Fibroblast of skin of left quadriceps (primary cell): ENCODE data around the gene CFLAR.
A peak's percentile ranks its signal among the peaks of the same experiment; 100 is the strongest.
"Not testable (repeated sequence)": the region's sequence is repeated elsewhere in the genome, so short reads cannot be mapped to it uniquely, and the experiment has no call there.

Experiments
- DNase-seq, 2 experiments: peaks; one replicate each; pipeline ENCODE4 v3.0.0-alpha.2; 2013; ENCODE audit warnings: low read depth in 2 of 2

CFLAR gene

GRCh38 chr2:201182650-201183364 is 66.8 kb downstream of the CFLAR start, which contains the start of gene CASP10:
TSS of gene CASP10 (plus strand) at chr2:201183141. CDS start at chr2:201185778, 2,637 bp downstream.
- DNase-seq, result no peak

GRCh38 chr2:201183365-201183727 is 67.4 kb downstream of the CFLAR start:
- no peak for DNase-seq

GRCh38 chr2:201183835-201184234 is 67.9 kb downstream of the CFLAR start:
- DNase-seq, result not testable (repeated sequence)

GRCh38 chr2:201184248-201184647 is 68.3 kb downstream of the CFLAR start:
- not testable (repeated sequence) for DNase-seq

GRCh38 chr2:201185863-201186262 is 69.9 kb downstream of the CFLAR start:
- DNase-seq, result no peak

- no peak for DNase-seq
Observed at GRCh38 chr2:201186982-201187381, 71.0 kb downstream of the CFLAR start.

GRCh38 chr2:201188449-201188848 is 72.5 kb downstream of the CFLAR start:
- no peak for DNase-seq

GRCh38 chr2:201191132-201191875 is 75.3 kb downstream of the CFLAR start:
- peak in 1 of 2 experiments; percentile 11 for DNase-seq

- DNase-seq, result no peak
Observed at GRCh38 chr2:201194097-201194496, 78.1 kb downstream of the CFLAR start.

- DNase-seq, result no peak
Observed at GRCh38 chr2:201195331-201195730, 79.4 kb downstream of the CFLAR start.

GRCh38 chr2:201196003-201196402 is 80.0 kb downstream of the CFLAR start:
- DNase-seq, result no peak

GRCh38 chr2:201196803-201197202 is 80.8 kb downstream of the CFLAR start:
- no peak for DNase-seq

GRCh38 chr2:201197781-201198180 is 81.8 kb downstream of the CFLAR start:
- no peak for DNase-seq

- DNase-seq, result no peak
Observed at GRCh38 chr2:201199847-201200246, 83.9 kb downstream of the CFLAR start.

- no peak for DNase-seq
Observed at GRCh38 chr2:201200345-201200744, 84.4 kb downstream of the CFLAR start.

GRCh38 chr2:201201371-201201770 is 85.4 kb downstream of the CFLAR start:
- no peak for DNase-seq

GRCh38 chr2:201203916-201204654 is 88.1 kb downstream of the CFLAR start:
- DNase-seq, result peak; percentile 28 to 32

GRCh38 chr2:201204655-201205514 is 88.9 kb downstream of the CFLAR start:
- DNase-seq, result no peak

GRCh38 chr2:201205515-201205849 is 89.5 kb downstream of the CFLAR start:
- no peak for DNase-seq

- no peak for DNase-seq
Observed at GRCh38 chr2:201208563-201209252, 92.7 kb downstream of the CFLAR start.

- no peak for DNase-seq
Observed at GRCh38 chr2:201215963-201216362, 100.0 kb downstream of the CFLAR start.
